ENCODE results near the gene PRELID2.
A peak's percentile ranks its signal among the peaks of the same experiment; 100 is the strongest.
"Not testable (repeated sequence)": the region's sequence is repeated elsewhere in the genome, so short reads cannot be mapped to it uniquely, and the experiment has no call there.

PRELID2 gene

DNA sequence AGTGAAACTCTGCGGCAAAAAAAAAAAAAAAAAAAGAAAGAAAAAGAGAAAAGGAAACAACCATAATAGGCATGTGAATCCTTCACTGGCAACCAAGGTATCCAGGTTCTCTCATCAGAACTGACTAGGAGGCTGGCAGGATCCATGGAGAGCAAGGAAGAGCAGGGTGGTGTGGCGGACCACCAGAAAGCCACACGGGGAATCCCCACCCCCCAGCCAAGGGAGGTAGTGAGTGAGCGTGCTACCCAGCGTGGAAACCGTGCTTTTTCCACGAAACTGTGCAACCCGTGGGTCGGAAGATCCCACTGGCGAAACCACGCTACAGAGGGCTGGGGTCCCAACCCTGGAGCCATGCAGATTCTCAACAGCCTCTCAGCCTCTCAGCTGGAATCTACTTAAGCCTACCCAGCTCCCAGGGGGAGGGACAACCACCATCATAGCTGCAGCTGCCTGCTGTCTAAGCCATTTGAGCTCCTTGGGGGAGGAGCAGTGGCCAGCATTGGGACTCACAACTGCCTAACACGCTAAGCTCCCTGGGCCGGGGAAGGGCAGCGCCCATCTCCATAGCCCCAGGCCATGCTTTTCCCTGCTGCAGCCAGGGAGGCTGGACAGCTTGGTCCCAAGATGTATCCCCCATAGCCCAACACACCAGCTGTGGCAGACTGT lies 91.6 kb downstream of the PRELID2 start:
- DNase-seq (ENCODE audit: low spot score): no peak

DNA sequence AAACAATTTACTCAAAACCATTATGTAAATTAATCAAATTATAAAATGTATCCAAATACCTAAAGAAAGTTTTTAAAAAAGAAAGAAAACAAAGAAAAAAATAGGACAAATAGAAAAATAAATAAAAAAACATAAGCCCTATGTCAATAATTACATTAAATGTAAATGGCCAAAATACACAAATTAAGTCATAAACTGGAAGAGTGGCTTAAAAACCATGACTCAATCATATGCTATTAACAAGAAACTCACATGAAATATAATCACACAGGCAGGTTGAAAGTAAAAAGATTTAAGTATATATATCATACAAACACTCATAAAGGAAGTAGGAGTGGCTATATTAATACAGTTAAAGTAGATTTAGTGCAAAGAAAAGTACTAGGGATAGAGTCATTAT lies 95.3 kb downstream of the PRELID2 start:
- no peak for DNase-seq (ENCODE audit: low spot score)

DNA sequence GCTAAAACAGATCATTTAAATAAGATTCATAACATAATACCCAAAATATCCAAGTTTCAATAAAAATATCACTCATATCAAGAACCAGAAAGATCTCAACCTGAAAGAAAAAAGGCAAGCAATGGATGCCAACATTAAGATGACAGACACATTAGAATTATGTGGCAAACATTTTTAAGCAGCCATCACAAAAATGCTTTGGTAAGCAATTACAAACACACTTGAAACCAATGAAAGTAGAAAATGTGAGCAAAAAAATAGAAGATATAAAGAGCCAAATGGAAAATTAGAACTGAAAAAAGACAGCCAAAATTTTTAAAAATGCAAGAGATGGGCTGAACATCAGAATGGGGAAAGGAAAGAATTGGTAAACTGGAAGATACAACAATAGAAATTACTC lies 96.9 kb downstream of the PRELID2 start:
- no peak for DNase-seq (ENCODE audit: low spot score)

DNA sequence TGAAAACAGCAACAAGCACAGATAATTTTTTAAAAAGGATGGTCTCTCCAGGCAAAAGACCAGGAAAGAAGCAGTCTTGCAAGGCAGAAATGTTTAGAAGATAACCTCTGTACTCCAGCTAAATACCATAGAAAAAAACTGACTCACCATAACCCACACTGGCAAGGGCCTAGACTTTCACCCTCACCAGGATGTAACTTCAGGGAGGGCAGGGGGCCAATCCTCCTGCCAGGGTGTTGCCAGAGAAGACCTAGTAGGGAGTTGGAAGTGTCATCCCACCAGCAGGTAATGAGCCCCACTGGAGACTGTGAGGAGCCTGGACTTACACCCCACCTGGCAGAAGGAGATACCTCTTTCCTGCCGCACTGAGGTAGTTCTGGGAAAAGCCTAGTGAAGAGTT lies 97.6 kb downstream of the PRELID2 start:
- DNase-seq (ENCODE audit: low spot score): no peak

DNA sequence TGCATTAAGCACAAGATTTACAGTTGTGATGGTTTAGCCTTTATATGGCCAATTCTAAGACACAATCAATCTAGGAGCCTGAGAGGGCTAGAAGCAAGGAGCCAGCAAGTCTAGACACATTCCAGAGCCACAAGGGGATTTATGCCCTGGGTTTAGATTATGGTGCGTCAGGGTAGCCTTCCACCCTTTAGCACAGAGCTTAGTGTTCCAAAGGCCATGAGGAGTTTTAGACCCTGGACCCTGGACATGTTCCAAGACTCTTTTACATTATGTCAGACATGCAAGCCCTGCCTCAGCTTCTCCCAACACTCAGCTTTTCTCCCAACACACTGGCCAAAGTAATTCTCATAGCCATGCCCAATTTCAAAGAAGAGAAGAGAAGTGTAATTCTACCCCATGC lies 105.2 kb downstream of the PRELID2 start:
- not testable (repeated sequence) for DNase-seq (ENCODE audit: low spot score)

DNA sequence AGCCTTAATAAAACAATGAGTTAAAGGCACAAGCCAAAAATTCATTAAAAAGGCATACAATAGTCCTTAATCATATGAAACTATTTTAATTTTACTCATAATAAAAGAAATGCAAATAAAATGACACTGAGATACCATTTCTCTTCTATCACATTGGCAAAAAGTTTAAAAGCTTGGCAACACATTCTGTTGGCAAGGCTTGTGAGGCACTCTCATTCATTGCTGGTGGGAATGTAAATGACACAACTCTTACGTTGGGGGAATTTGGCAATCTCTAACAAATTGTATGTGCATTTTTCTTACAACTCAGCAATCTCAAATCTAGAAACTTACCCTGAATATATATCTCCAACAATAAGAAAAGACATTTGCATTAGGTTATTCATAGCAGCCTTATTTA lies 111.6 kb downstream of the PRELID2 start:
- no peak for DNase-seq (ENCODE audit: low spot score)

DNA sequence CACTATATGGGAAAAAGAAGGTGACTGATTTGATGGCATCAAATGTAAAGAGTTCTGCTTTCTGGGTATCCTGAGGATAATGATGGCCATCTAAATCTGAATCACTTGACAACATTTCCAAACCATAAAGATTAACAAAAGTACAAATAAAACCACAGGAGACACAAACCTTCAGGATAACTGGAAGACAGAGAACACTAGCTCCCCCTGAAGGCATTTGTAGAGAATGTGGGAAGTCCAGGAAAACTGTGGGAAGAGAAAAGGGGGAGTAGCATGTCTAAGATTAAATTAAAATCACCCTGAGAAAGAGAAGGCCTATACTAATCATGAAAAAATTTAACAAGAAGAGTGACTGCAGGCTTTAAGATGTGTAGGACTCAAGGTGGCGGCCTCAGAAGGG lies 116.2 kb downstream of the PRELID2 start:
- DNase-seq (ENCODE audit: low spot score): peak; percentile 29

DNA sequence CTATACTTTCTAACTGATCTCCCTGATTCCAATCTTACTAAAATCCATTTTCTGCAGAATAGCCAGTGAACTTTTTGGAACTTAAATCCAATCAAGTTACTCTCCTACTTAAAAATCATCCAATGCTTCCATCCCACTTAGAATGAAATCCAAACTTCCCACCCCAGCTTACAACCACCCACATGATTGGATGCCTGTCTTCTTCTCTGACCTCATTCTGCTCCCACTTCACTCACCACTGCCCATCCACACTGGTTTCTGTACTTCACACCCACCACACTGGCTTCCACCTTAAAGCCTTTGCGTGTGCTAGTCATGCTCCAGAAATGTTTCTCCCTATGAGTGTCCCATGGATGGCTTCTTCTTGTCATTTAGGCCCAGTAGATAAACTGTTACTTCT lies 119.7 kb downstream of the PRELID2 start:
- DNase-seq (ENCODE audit: low spot score): no peak

DNA sequence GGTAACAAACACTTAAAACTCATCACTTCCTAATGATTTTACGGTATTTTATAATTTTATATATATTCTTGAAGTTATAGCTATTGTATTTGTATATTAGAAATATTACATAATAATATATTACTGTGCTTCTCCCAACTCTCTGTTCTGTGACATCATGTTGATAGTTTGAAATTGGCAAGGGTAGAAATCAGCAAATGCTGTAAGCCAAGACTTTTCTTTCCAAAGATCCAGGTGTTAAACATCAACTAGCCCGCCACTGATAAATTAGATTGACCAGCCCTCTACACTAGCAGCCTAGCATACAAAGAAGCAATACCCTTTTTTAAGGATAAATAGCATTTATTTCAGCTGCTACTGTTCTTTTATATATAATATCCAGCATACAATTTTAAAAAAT lies 122.9 kb downstream of the PRELID2 start:
- DNase-seq (ENCODE audit: low spot score): no peak

DNA sequence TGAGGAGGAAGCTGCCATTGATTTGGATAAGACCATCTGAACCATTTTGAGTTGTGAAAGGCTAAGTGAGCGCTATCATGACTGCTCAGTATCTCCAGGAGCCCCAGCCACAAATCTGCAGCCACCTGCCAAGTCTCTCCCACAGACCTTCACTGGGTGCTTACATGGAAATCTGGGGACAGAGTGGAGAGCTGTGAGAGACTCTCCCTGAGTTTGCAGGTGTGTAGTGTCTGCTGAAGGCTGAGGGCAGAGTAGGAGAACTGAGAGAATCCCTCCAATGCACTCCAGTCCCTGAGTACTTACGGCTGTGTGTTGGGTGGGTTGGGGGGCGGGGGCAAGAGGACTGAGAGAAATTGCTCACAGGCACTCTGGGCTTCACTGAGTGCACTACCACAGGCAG lies 123.7 kb downstream of the PRELID2 start:
- DNase-seq (ENCODE audit: low spot score): no peak
